ENCODE data around the gene GNAO1. TPM values are rescaled to one million over a fixed set of nuclear protein-coding genes. Genes with fewer than 3 reads are reported as not detected.

The GNAO1 gene
- total RNA-seq, 1 experiment from 2014 or later = not detected

DNA sequence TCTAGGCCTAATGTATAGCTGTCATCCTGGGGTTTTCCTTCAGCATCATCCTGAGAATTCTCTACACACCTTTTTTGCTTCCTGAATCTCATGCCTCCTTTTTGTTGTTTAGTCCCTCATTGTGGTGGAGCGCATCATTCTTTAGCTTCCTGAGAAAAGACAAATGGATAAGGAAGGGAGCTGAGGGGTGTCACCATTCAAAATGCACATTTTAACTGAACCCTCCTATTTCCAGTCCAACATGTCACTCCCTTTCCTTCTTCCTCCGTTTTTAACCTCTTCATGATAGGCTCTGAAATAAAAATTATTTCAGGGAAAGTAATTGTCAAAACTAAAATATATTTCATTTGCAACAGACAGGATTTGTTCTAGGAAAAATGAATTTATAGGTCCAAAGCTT, 39.7 kb upstream of the GNAO1 start:
- H4K20me1 ChIP-seq (ENCODE audit: low read length) = no peaks in the 10 kb centered on the region
- BruUV-seq (replicated peaks) = no TSS peak
- H3K27ac ChIP-seq (ENCODE audit: low read length) = no peak overlapping the region
- H3K9me2 ChIP-seq (replicated peaks; ENCODE audit: low read length) = no peaks in the 10 kb centered on the region
- ATAC-seq (no peak), DNase-seq (no peak)
- no peaks in the 10 kb centered on the region for H3K4me1 ChIP-seq (ENCODE audit: insufficient read depth, low read length)
- no peak overlapping the region for H3K4me2 ChIP-seq (ENCODE audit: low read length)
- no peaks in the 10 kb centered on the region for H3K36me3 ChIP-seq (ENCODE audit: low read depth, low read length)
- H3F3A ChIP-seq (ENCODE audit: low read length, unreplicated experiment) = no peaks in the 10 kb centered on the region
- H3K9me3 ChIP-seq (ENCODE audit: low read length) = no peaks in the 10 kb centered on the region
- H2AFZ ChIP-seq (ENCODE audit: low read length) = no peak overlapping the region
- intact Hi-C loops (cut with micrococcal nuclease) = no loop called here
- H3K9ac ChIP-seq (ENCODE audit: low read length) = no peak overlapping the region
- no peak overlapping the region for H3K4me3 ChIP-seq (ENCODE audit: low read length)
- ChIA-PET POLR2A (ENCODE audit: unreplicated experiment) (no interaction called here), CTCF (no interaction called here)
- no peaks in the 10 kb centered on the region for H3K79me2 ChIP-seq (ENCODE audit: low read length)
- TF ChIP-seq, protein P1, sequence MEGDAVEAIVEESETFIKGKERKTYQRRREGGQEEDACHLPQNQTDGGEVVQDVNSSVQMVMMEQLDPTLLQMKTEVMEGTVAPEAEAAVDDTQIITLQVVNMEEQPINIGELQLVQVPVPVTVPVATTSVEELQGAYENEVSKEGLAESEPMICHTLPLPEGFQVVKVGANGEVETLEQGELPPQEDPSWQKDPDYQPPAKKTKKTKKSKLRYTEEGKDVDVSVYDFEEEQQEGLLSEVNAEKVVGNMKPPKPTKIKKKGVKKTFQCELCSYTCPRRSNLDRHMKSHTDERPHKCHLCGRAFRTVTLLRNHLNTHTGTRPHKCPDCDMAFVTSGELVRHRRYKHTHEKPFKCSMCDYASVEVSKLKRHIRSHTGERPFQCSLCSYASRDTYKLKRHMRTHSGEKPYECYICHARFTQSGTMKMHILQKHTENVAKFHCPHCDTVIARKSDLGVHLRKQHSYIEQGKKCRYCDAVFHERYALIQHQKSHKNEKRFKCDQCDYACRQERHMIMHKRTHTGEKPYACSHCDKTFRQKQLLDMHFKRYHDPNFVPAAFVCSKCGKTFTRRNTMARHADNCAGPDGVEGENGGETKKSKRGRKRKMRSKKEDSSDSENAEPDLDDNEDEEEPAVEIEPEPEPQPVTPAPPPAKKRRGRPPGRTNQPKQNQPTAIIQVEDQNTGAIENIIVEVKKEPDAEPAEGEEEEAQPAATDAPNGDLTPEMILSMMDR (conservative IDR thresholded peaks at IDR 0.05; ENCODE audit: low read depth, low read length) = no peak
- TF ChIP-seq EZH2 (IDR thresholded peaks at IDR 0.05; ENCODE audit: low read length, unreplicated experiment) (no peak), EZH2phosphoT487 (IDR thresholded peaks at IDR 0.05; ENCODE audit: borderline replicate concordance, low read length) (no peak)
- H3K27me3 ChIP-seq (ENCODE audit: low read length) = no peaks in the 10 kb centered on the region

DNA sequence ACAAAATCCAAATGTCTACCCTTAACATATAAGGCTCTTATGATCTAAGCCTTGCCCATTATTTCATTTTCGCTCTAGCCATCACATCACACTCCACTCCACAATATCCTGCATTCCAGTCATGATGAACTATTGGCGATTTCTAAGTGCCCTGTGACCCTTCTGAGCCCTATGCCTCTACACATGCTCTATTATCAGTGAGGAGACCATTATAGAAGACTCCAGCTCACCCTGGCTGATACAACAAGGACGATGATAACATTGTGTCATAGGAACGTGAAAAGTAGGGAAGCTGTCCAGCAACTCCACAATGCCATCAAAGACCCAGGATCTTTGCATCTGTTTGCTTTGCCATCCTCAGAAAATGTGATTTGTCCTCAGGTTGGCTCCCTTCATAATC, 29.6 kb upstream of the GNAO1 start:
- H4K20me1 ChIP-seq (ENCODE audit: low read length) = no peaks in the 10 kb centered on the region
- no peak overlapping the region for H3K4me2 ChIP-seq (ENCODE audit: low read length)
- no peaks in the 10 kb centered on the region for H3K36me3 ChIP-seq (ENCODE audit: low read depth, low read length)
- no peak for TF ChIP-seq EZH2 (IDR thresholded peaks at IDR 0.05; ENCODE audit: low read length, unreplicated experiment)
- no peak for TF ChIP-seq EZH2phosphoT487 (IDR thresholded peaks at IDR 0.05; ENCODE audit: borderline replicate concordance, low read length)
- TF ChIP-seq, protein P1 (conservative IDR thresholded peaks at IDR 0.05; ENCODE audit: low read depth, low read length) = no peak
- intact Hi-C loops (cut with micrococcal nuclease) = no loop called here
- H2AFZ ChIP-seq (ENCODE audit: low read length) = no peak overlapping the region
- no peaks in the 10 kb centered on the region for H3K4me1 ChIP-seq (ENCODE audit: insufficient read depth, low read length)
- ChIA-PET POLR2A (ENCODE audit: unreplicated experiment) (no interaction called here), CTCF (no interaction called here)
- no peaks in the 10 kb centered on the region for H3K9me3 ChIP-seq (ENCODE audit: low read length)
- H3F3A ChIP-seq (ENCODE audit: low read length, unreplicated experiment) = no peaks in the 10 kb centered on the region
- no peak overlapping the region for H3K4me3 ChIP-seq (ENCODE audit: low read length)
- no peak for DNase-seq
- no peaks in the 10 kb centered on the region for H3K27me3 ChIP-seq (ENCODE audit: low read length)
- no peaks in the 10 kb centered on the region for H3K79me2 ChIP-seq (ENCODE audit: low read length)
- H3K9ac ChIP-seq (ENCODE audit: low read length) = no peak overlapping the region
- no peak overlapping the region for H3K27ac ChIP-seq (ENCODE audit: low read length)
- H3K9me2 ChIP-seq (replicated peaks; ENCODE audit: low read length) = no peaks in the 10 kb centered on the region
- ATAC-seq = no peak
- no TSS peak for BruUV-seq (replicated peaks)

DNA sequence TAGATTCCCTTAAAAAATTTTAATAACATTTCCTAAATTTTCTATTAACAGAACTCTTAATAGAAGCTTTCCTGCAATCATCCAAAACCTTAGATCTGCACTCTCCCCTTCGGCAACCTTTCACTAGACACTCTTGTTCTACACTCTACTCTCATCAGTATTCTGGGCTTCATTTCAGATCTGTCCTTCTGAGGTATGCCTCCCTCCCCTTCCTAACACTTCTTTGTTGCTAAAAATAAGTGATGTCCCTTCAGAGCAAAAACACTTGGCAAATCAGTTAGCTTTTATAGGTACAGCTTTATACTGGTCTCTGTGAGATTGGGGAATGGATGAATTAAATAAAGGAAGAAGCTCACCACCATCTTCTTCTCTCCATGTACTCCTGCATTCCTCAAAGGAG, 28.2 kb upstream of the GNAO1 start:
- ATAC-seq = no peak
- no TSS peak for BruUV-seq (replicated peaks)
- no peaks in the 10 kb centered on the region for H3K27me3 ChIP-seq (ENCODE audit: low read length)
- H3K36me3 ChIP-seq (ENCODE audit: low read depth, low read length) = no peaks in the 10 kb centered on the region
- H3K27ac ChIP-seq (ENCODE audit: low read length) = no peak overlapping the region
- H3F3A ChIP-seq (ENCODE audit: low read length, unreplicated experiment) = no peaks in the 10 kb centered on the region
- CTCF ChIA-PET = no interaction called here
- POLR2A ChIA-PET (ENCODE audit: unreplicated experiment) = no interaction called here
- intact Hi-C loops (cut with micrococcal nuclease) = no loop called here
- H4K20me1 ChIP-seq (ENCODE audit: low read length) = no peaks in the 10 kb centered on the region
- H3K79me2 ChIP-seq (ENCODE audit: low read length) = no peaks in the 10 kb centered on the region
- no peaks in the 10 kb centered on the region for H3K9me3 ChIP-seq (ENCODE audit: low read length)
- H3K4me1 ChIP-seq (ENCODE audit: insufficient read depth, low read length) = no peaks in the 10 kb centered on the region
- no peak for DNase-seq
- H3K4me3 ChIP-seq (ENCODE audit: low read length) = no peak overlapping the region
- no peak overlapping the region for H2AFZ ChIP-seq (ENCODE audit: low read length)
- TF ChIP-seq, protein P1 (conservative IDR thresholded peaks at IDR 0.05; ENCODE audit: low read depth, low read length) = no peak
- TF ChIP-seq EZH2 (IDR thresholded peaks at IDR 0.05; ENCODE audit: low read length, unreplicated experiment) (no peak), EZH2phosphoT487 (IDR thresholded peaks at IDR 0.05; ENCODE audit: borderline replicate concordance, low read length) (no peak)
- no peak overlapping the region for H3K4me2 ChIP-seq (ENCODE audit: low read length)
- H3K9me2 ChIP-seq (replicated peaks; ENCODE audit: low read length) = no peaks in the 10 kb centered on the region
- no peak overlapping the region for H3K9ac ChIP-seq (ENCODE audit: low read length)

All from PC-3 (cell line).